Measurements from ENCODE around the gene CD247. TPM values are rescaled to one million over a fixed set of nuclear protein-coding genes. Genes with fewer than 3 reads are reported as not detected.

The CD247 gene
- total and polyA plus RNA-seq, 2 of the 13 experiments (the other 11 are each of a cell fraction or from before 2014, with no cell fraction given): 0.20 TPM; not detected in 1

DNA sequence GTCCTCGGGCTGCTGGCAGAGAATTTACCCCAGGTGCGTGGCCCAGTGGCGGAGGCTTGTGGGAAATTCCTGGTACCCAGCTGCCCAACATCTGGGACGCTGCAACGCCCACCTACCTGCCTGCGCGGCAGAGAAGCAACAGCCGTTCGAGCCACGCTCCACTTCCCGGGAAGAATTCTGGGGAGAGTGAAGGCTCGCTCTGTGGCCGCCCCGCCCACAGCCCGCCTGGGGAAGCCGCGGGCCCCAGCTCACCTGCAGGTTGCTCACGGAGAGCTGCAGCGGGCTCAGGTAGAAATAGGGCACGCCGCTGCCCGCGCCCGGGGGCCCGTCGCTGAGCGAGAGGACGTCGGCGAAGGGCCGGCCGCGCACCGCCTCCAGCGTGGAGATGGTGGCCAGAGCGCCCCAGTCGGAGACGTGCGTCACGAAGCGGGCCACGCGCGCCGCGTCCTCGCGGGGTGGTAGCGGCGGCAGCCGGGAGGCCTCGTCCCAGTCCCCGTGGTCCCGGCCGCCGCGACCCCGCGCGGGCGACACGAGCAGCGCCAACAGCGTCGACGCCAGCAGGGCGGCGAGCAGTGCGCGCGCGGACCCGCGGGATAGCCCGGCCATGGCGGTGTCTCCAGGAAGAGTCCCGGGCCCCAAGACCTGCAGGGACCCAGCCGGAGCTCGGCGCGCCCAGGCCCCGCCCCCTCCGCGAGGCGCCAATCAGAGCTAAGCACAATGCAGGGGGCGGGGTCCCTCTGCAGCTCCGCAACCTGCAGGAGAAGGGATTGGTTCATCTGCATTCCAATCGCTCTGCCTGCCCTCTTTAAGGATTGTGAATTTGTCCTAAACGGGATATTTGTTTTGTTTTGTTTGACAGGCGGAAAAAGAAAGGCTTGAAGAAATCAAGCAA lies 35.1 kb upstream of the CD247 start, which contains the start of gene CREG1 (continued):
- TF ChIP-seq MED1 (CRISPR knock-in tag; IDR thresholded peaks at IDR 0.05) (peak; percentile 31; the same call in 1 of the 2 replicates), RAD51 (IDR thresholded peaks at IDR 0.05; ENCODE audit: borderline replicate concordance) (no peak), BCL6 (CRISPR knock-in tag; IDR thresholded peaks at IDR 0.05) (no peak), NBN (conservative IDR thresholded peaks at IDR 0.05) (no peak), SCMH1 (CRISPR knock-in tag; IDR thresholded peaks at IDR 0.05; ENCODE audit: borderline replicate concordance) (no peak), ZNF10 (CRISPR knock-in tag; IDR thresholded peaks at IDR 0.05; ENCODE audit: borderline replicate concordance, low read depth) (no peak), ISL2 (CRISPR knock-in tag; IDR thresholded peaks at IDR 0.05) (0 out of 2 replicates have a peak, but pooled peaks have one; percentile 39), PAX8 (CRISPR knock-in tag; IDR thresholded peaks at IDR 0.05; ENCODE audit: borderline replicate concordance) (no peak), ASH2L (IDR thresholded peaks at IDR 0.05; ENCODE audit: insufficient read length, low read depth, low read length) (peak; percentile 73), ZNF251 (CRISPR knock-in tag; IDR thresholded peaks at IDR 0.05) (no peak), CEBPG (CRISPR knock-in tag; IDR thresholded peaks at IDR 0.05) (peak; percentile 17; the same call in 1 of the 2 replicates), TOPORS (CRISPR knock-in tag; IDR thresholded peaks at IDR 0.05) (0 out of 2 replicates have a peak, but pooled peaks have one; percentile 71), FOXK2 (IDR thresholded peaks at IDR 0.05) (no peak), NR1H2 (CRISPR knock-in tag; IDR thresholded peaks at IDR 0.05; ENCODE audit: borderline replicate concordance, low read depth) (no peak), ZNF414 (CRISPR knock-in tag; IDR thresholded peaks at IDR 0.05) (no peak), ZZZ3 (CRISPR knock-in tag; IDR thresholded peaks at IDR 0.05; ENCODE audit: borderline replicate concordance) (no peak), RFXAP (CRISPR knock-in tag; IDR thresholded peaks at IDR 0.05; ENCODE audit: borderline replicate concordance) (peak; percentile 81; the same call in 1 of the 2 replicates), IKZF5 (CRISPR knock-in tag; IDR thresholded peaks at IDR 0.05) (no peak), ZBTB3 (CRISPR knock-in tag; IDR thresholded peaks at IDR 0.05; ENCODE audit: borderline replicate concordance, low read depth) (no peak), ATF7-NPFF (CRISPR knock-in tag; IDR thresholded peaks at IDR 0.05; ENCODE audit: low read depth) (peak; percentile 95)
- TF ChIP-seq, protein P1, sequence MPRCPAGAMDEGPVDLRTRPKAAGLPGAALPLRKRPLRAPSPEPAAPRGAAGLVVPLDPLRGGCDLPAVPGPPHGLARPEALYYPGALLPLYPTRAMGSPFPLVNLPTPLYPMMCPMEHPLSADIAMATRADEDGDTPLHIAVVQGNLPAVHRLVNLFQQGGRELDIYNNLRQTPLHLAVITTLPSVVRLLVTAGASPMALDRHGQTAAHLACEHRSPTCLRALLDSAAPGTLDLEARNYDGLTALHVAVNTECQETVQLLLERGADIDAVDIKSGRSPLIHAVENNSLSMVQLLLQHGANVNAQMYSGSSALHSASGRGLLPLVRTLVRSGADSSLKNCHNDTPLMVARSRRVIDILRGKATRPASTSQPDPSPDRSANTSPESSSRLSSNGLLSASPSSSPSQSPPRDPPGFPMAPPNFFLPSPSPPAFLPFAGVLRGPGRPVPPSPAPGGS (CRISPR knock-in tag; IDR thresholded peaks at IDR 0.05): no peak; the same call in 1 of the 2 replicates
- TF ChIP-seq, protein P2, sequence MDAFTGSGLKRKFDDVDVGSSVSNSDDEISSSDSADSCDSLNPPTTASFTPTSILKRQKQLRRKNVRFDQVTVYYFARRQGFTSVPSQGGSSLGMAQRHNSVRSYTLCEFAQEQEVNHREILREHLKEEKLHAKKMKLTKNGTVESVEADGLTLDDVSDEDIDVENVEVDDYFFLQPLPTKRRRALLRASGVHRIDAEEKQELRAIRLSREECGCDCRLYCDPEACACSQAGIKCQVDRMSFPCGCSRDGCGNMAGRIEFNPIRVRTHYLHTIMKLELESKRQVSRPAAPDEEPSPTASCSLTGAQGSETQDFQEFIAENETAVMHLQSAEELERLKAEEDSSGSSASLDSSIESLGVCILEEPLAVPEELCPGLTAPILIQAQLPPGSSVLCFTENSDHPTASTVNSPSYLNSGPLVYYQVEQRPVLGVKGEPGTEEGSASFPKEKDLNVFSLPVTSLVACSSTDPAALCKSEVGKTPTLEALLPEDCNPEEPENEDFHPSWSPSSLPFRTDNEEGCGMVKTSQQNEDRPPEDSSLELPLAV (CRISPR knock-in tag; conservative IDR thresholded peaks at IDR 0.05; ENCODE audit: low read depth): no peak
- TF ChIP-seq, protein P3, sequence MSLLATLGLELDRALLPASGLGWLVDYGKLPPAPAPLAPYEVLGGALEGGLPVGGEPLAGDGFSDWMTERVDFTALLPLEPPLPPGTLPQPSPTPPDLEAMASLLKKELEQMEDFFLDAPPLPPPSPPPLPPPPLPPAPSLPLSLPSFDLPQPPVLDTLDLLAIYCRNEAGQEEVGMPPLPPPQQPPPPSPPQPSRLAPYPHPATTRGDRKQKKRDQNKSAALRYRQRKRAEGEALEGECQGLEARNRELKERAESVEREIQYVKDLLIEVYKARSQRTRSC (CRISPR knock-in tag; IDR thresholded peaks at IDR 0.05; ENCODE audit: low read depth): no peak
